Type B pancreatic cell (in vitro differentiated cells): ENCODE measurements around the gene CCL5. TPM values are rescaled to one million over a fixed set of nuclear protein-coding genes. Genes with fewer than 3 reads are reported as not detected.

Source experiments
- DNase-seq: peaks from one replicate; pipeline ENCODE4 v3.0.0; 2021; ENCODE audit warnings: mixed read lengths; ENCODE audit not compliant: unreplicated experiment; ENCODE audit errors: extremely low spot score
- H3K27ac Mint-ChIP-seq: 2 replicates; pipeline ENCODE4 v1.8.0; 2021; ENCODE audit warnings: mild to moderate bottlenecking, mixed read lengths
- H3K27me3 Mint-ChIP-seq: 2 replicates; pipeline ENCODE4 v1.8.0; 2021; ENCODE audit warnings: mixed read lengths
- H3K36me3 Mint-ChIP-seq: 2 replicates; pipeline ENCODE4 v1.8.0; 2021; ENCODE audit warnings: mixed read lengths
- H3K4me1 Mint-ChIP-seq: one replicate; pipeline ENCODE4 v1.8.0; 2021; ENCODE audit warnings: mixed read lengths; ENCODE audit not compliant: unreplicated experiment
- H3K4me3 Mint-ChIP-seq: 2 replicates; pipeline ENCODE4 v1.8.0; 2021; ENCODE audit warnings: mild to moderate bottlenecking, mixed read lengths
- H3K9me3 Mint-ChIP-seq: 2 replicates; pipeline ENCODE4 v1.8.0; 2021; ENCODE audit warnings: mixed read lengths
- total RNA-seq: library from RNA; stranded (reverse); gene quantifications from 2 replicates; pipeline ENCODE4 v1.2.1, GENCODE V29; 2021; ENCODE audit warnings: low replicate concordance
- TF ChIP-seq, protein P1 (sequence below): fragments of 200-600 bp; sonication (generic); conservative IDR thresholded peaks from 2 replicates; pipeline ENCODE4 v1.5.0; 2021; ENCODE audit warnings: antibody characterized with exemption, mild to moderate bottlenecking

The CCL5 gene
- total RNA-seq, 1 donor from 2014 or later = not detected

DNA sequence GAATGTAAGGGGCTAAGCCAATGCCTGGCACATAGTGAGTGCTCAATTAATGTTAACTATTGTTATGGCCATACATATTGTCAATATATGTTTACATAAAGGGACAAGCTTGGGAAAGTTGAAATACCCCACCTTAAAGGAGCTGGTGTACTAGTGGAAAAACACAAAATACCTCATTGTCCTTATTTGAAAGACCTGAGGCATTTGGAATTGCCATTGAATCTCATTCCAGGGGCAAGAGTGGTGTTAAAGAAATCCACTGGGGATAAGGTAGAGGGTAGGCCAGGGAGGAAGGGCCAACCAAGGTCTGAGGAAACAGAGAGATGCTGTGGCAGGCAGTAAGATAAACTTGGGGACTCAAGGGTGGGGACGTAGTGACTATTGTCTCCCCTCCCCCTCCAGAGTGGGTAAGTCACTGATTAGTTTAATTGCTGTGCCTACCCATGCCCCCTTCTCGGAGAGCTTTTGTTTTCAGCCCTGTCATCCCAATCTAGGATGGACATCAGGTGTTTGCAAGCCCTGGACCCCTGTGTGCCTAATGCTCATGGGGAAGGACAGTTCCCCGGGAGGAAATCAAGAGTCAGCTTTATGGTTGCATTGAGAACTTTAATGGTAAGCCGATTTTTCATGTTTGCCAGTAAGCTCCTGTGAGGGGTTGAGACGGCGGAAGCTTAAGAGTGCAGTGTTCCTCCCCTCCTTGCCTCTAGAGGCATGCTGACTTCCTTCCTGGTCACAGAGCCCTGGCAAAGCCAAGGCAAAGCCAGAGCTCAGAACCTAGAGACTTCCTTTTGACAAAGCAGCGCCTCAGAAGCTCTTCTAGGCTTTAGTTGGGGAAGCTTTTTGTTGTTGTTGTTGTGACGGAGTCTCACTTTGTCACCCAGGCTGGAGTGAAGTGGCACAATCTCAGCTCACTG lies 9.0 kb downstream of the CCL5 start:
- no peaks in the 10 kb centered on the region for H3K9me3 Mint-ChIP-seq
- H3K27me3 Mint-ChIP-seq = no peaks in the 10 kb centered on the region
- H3K36me3 Mint-ChIP-seq = no peaks in the 10 kb centered on the region
- TF ChIP-seq, protein P1, sequence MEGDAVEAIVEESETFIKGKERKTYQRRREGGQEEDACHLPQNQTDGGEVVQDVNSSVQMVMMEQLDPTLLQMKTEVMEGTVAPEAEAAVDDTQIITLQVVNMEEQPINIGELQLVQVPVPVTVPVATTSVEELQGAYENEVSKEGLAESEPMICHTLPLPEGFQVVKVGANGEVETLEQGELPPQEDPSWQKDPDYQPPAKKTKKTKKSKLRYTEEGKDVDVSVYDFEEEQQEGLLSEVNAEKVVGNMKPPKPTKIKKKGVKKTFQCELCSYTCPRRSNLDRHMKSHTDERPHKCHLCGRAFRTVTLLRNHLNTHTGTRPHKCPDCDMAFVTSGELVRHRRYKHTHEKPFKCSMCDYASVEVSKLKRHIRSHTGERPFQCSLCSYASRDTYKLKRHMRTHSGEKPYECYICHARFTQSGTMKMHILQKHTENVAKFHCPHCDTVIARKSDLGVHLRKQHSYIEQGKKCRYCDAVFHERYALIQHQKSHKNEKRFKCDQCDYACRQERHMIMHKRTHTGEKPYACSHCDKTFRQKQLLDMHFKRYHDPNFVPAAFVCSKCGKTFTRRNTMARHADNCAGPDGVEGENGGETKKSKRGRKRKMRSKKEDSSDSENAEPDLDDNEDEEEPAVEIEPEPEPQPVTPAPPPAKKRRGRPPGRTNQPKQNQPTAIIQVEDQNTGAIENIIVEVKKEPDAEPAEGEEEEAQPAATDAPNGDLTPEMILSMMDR = no peak
- no peak overlapping the region for H3K4me3 Mint-ChIP-seq
- DNase-seq = no peak
- peaks cover 5% of the 10 kb centered on the region for H3K4me1 Mint-ChIP-seq
- H3K27ac Mint-ChIP-seq = no peak overlapping the region

GRCh38 chr17:35868737-35869136 lies 11.4 kb downstream of the CCL5 start, which contains the start of gene HEATR9:
HEATR9 (minus strand) TSS chr17:35868891; CDS start chr17:35868742, 149 bp downstream.
- H3K36me3 Mint-ChIP-seq = no peaks in the 10 kb centered on the region
- H3K9me3 Mint-ChIP-seq = no peaks in the 10 kb centered on the region
- H3K4me1 Mint-ChIP-seq = peaks cover 13% of the 10 kb centered on the region
- H3K4me3 Mint-ChIP-seq = no peak within 1 kb of the TSS
- TF ChIP-seq, protein P1 = no peak
- no peaks in the 10 kb centered on the region for H3K27me3 Mint-ChIP-seq
- H3K27ac Mint-ChIP-seq = no peak within 1 kb of the TSS
- DNase-seq = no peak

GRCh38 chr17:35867574-35867973 lies 12.6 kb downstream of the CCL5 start:
- H3K4me1 Mint-ChIP-seq = peaks cover 13% of the 10 kb centered on the region
- no peak overlapping the region for H3K27ac Mint-ChIP-seq
- no peak for DNase-seq
- TF ChIP-seq, protein P1 = no peak
- no peak overlapping the region for H3K4me3 Mint-ChIP-seq
- H3K27me3 Mint-ChIP-seq = no peaks in the 10 kb centered on the region
- no peaks in the 10 kb centered on the region for H3K36me3 Mint-ChIP-seq
- no peaks in the 10 kb centered on the region for H3K9me3 Mint-ChIP-seq

DNA sequence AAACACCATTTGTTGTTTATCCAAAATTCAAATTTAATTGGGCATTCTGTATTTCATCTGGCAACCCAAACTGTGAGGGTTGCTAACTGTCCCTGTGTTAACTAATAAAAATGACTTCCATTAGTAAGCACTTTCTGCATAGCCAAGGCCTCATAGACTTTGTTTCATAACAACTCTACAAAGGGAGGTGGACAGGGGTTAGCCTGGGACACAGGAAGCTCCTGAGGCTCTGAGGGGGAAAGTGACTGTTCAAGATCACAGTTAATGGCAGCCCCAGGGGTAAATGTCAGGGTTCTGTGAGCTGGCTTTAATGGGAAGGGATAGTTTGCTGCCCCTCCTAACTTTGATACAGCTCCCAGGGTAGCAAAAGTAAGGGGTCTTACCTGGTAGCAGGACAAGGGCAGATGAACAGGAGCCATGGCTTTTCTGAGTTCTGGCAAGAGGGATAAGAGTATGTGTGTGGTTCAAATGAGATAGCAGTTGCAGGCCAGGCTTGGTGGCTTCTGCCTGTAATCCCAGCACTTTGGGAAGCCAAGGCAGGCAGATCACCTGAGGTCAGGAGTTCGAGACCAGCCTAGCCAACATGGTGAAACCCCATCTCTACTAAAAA lies 13.7 kb downstream of the CCL5 start:
- H3K4me1 Mint-ChIP-seq = peaks cover 13% of the 10 kb centered on the region

DNA sequence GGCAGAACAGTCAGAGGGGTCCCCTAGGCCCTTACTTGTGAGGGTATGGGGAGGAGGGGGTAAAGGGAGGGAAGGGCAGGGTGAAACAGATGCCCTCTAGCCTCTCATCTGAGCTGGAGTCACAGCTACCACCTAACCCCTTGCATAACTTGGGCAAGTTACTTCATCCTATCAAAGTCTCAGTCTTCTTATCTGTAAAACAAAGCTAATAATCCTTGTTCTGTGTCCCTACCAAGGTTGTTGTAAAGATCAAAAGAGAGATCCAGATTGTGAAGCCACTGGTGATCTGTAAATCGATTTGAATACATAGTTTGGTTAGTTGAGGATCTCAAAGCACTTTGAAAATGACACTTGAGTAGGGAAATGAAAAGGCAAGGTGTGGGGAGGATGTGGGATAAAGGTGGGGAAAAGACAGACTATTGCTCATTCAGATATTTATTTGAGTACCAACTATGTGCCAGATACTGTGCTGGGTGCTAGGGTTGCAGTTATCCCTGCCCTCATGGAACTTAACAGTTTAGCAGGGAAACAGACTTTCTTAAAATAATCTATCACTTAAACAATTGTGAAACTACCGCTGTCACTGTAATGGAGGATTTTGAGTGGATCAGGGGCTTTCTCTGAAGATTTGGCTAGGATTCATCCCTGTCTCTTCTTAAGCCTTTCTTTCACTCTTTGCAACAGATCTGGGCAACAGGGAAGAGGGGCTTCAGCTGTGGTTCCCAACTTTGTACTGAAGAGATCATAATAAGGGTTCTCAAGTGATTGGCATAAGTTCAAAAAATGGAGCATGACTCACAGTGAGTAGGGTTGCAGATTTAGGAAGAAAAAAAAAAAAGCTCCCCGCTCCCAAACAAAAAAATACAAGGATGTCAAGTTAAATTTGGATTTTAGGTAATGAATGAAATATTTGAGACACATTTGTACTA lies 14.5 kb downstream of the CCL5 start:
- Mint-ChIP-seq H3K27ac (no peak overlapping the region), H3K36me3 (peaks cover 3% of the 10 kb centered on the region), H3K4me3 (no peak overlapping the region), H3K27me3 (no peaks in the 10 kb centered on the region), H3K9me3 (no peaks in the 10 kb centered on the region), H3K4me1 (peaks cover 13% of the 10 kb centered on the region)
- DNase-seq = no peak
- TF ChIP-seq, protein P1 = no peak

More for the DNA sequence above, 13.7 kb downstream of the CCL5 start:
- H3K36me3 Mint-ChIP-seq = peaks cover 3% of the 10 kb centered on the region
- no peak overlapping the region for H3K4me3 Mint-ChIP-seq
- DNase-seq = no peak
- no peak overlapping the region for H3K27ac Mint-ChIP-seq
- no peaks in the 10 kb centered on the region for H3K9me3 Mint-ChIP-seq
- H3K27me3 Mint-ChIP-seq = no peaks in the 10 kb centered on the region
- TF ChIP-seq, protein P1 = no peak
